PC-3 (cell line): ENCODE results near the gene CHD3.

Source experiments
- EZH2 ChIP-seq: fragments of 300-600 bp; sonication (generic); IDR thresholded peaks from one replicate; pipeline ENCODE4 v1.6.1; 2017; ENCODE audit warnings: antibody characterized with exemption, mild to moderate bottlenecking, low read length; ENCODE audit not compliant: unreplicated experiment
- EZH2phosphoT487 ChIP-seq: fragments of 300-600 bp; sonication (generic); IDR thresholded peaks from 2 replicates; pipeline ENCODE4 v1.6.1; 2018; ENCODE audit warnings: mild to moderate bottlenecking, antibody characterized with exemption, low read length, borderline replicate concordance
- TF ChIP-seq, protein P1 (sequence below): fragments of 300-600 bp; sonication (generic); conservative IDR thresholded peaks from 2 replicates; pipeline ENCODE4 v1.5.1; 2017; ENCODE audit warnings: antibody characterized with exemption, low read depth, mild to moderate bottlenecking, low read length

DNA sequence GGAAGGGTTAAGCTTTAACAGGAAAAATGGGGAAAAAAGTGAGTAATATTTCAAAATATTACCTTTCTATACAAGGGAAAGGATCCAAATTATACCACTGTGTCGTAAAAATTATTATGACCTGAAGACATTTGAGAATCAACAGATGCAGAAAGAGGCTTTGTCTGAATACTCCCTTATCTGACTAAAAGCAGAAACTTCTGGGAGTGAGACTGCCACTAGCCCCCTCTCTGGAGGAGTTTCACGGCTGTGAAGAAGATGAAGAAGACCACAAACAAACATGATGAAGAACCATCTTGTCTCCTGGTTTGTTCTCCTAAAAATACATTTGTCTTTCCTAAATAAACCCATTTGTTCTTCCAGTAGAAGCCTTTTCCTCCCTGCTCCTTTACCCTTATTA is 72.8 kb downstream of the CHD3 start:
- TF ChIP-seq EZH2 (no peak), EZH2phosphoT487 (no peak)
- TF ChIP-seq, protein P1, sequence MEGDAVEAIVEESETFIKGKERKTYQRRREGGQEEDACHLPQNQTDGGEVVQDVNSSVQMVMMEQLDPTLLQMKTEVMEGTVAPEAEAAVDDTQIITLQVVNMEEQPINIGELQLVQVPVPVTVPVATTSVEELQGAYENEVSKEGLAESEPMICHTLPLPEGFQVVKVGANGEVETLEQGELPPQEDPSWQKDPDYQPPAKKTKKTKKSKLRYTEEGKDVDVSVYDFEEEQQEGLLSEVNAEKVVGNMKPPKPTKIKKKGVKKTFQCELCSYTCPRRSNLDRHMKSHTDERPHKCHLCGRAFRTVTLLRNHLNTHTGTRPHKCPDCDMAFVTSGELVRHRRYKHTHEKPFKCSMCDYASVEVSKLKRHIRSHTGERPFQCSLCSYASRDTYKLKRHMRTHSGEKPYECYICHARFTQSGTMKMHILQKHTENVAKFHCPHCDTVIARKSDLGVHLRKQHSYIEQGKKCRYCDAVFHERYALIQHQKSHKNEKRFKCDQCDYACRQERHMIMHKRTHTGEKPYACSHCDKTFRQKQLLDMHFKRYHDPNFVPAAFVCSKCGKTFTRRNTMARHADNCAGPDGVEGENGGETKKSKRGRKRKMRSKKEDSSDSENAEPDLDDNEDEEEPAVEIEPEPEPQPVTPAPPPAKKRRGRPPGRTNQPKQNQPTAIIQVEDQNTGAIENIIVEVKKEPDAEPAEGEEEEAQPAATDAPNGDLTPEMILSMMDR = no peak
